ENCODE results near the gene TRMO. TPM values are rescaled to one million over a fixed set of nuclear protein-coding genes. Genes with fewer than 3 reads are reported as not detected.

TRMO gene
- total RNA-seq, 1 donor from 2014 or later: 18.3 TPM

DNA sequence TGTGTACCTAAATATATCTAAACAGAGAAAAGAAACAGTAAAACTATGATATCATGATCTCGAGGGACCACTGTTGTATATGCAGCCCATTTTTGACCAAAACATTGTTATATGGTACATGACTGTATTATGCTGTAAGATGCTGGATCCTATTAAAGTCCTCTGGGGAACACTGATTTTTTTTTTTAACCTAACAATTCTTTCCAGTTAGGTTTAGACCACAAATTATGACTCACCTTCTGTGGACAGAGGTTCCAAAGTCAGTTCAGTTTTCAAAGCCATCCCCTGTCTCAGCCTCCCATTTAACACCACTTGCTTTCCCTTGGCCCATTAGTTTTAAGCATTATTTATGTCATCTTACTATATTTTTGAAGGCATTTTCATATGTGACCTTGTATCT lies 27.1 kb downstream of the TRMO start:
- no peaks in the 10 kb centered on the region for H3K9me3 ChIP-seq (ENCODE audit: control insufficient read depth in 3 of 3, low read length in 3 of 3)
- no peak overlapping the region for H3K4me3 ChIP-seq (ENCODE audit: low read length in 3 of 3)
- no peaks in the 10 kb centered on the region for H3K4me1 ChIP-seq (ENCODE audit: control insufficient read depth in 3 of 3, insufficient read depth in 3 of 3, low read length in 3 of 3)
- peaks cover 0 to 3% (median 3%) of the 10 kb centered on the region in 3 donors for H3K27me3 ChIP-seq (ENCODE audit: control insufficient read depth in 3 of 3, insufficient read depth in 3 of 3, low read length in 3 of 3)
- H3K9ac ChIP-seq (ENCODE audit: low read depth in 1 of 3, low read length in 3 of 3): no peak overlapping the region
- no peak overlapping the region for H3K27ac ChIP-seq (ENCODE audit: low read depth, low read length)
- H3K36me3 ChIP-seq (ENCODE audit: control insufficient read depth in 3 of 3, insufficient read depth in 3 of 3, low read length in 3 of 3): peaks cover 5 to 10% (median 8%) of the 10 kb centered on the region in 3 donors

- Histone ChIP-seq H3K27me3 (ENCODE audit: control insufficient read depth in 3 of 3, insufficient read depth in 3 of 3, low read length in 3 of 3) (peaks cover 0 to 6% (median 4%) of the 10 kb centered on the region in 3 donors), H3K36me3 (ENCODE audit: control insufficient read depth in 3 of 3, insufficient read depth in 3 of 3, low read length in 3 of 3) (peaks cover 3 to 5% (median 3%) of the 10 kb centered on the region in 3 donors), H3K4me1 (ENCODE audit: control insufficient read depth in 3 of 3, insufficient read depth in 3 of 3, low read length in 3 of 3) (no peaks in the 10 kb centered on the region), H3K9me3 (ENCODE audit: control insufficient read depth in 3 of 3, low read length in 3 of 3) (no peaks in the 10 kb centered on the region), H3K9ac (ENCODE audit: low read depth in 1 of 3, low read length in 3 of 3) (no peak overlapping the region), H3K27ac (ENCODE audit: low read depth, low read length) (no peak overlapping the region), H3K4me3 (ENCODE audit: low read length in 3 of 3) (no peak overlapping the region)
Observed at GRCh38 chr9:97892421-97892820, 29.9 kb downstream of the TRMO start.

- no peak overlapping the region for H3K9ac ChIP-seq (ENCODE audit: low read depth in 1 of 3, low read length in 3 of 3)
- H3K4me1 ChIP-seq (ENCODE audit: control insufficient read depth in 3 of 3, insufficient read depth in 3 of 3, low read length in 3 of 3): no peaks in the 10 kb centered on the region
- H3K27ac ChIP-seq (ENCODE audit: low read depth, low read length): no peak overlapping the region
- H3K27me3 ChIP-seq (ENCODE audit: control insufficient read depth in 3 of 3, insufficient read depth in 3 of 3, low read length in 3 of 3): peaks cover 0 to 9% (median 4%) of the 10 kb centered on the region in 3 donors
- H3K36me3 ChIP-seq (ENCODE audit: control insufficient read depth in 3 of 3, insufficient read depth in 3 of 3, low read length in 3 of 3): peaks cover 3 to 5% (median 3%) of the 10 kb centered on the region in 3 donors
- H3K4me3 ChIP-seq (ENCODE audit: low read length in 3 of 3): no peak overlapping the region
- no peaks in the 10 kb centered on the region for H3K9me3 ChIP-seq (ENCODE audit: control insufficient read depth in 3 of 3, low read length in 3 of 3)
Observed at GRCh38 chr9:97891736-97892135, 30.6 kb downstream of the TRMO start.

- Histone ChIP-seq H3K36me3 (ENCODE audit: control insufficient read depth in 3 of 3, insufficient read depth in 3 of 3, low read length in 3 of 3) (no peaks in the 10 kb centered on the region), H3K9me3 (ENCODE audit: control insufficient read depth in 3 of 3, low read length in 3 of 3) (no peaks in the 10 kb centered on the region), H3K4me3 (ENCODE audit: low read length in 3 of 3) (no peak overlapping the region)
Observed at GRCh38 chr9:97889941-97890887, 32.1 kb downstream of the TRMO start.

DNA sequence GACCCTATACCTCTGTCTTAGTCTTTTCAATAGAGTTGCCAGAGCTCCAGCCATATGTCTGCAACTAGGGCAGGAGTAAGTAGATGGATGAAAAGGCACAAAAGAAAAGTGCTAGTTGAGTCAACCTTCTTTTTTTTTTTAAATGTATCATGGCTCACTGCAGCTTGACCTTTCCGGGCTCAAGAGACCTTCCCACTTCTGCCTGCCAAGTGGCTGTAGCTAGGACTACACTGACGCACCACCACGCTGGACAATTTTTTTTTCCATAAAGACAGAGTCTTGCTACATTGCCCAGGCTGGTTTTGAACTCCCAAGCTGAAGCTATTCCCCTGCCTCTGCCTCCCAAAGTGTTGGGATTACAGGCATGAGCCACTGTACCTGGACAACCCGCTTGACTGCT lies 42.0 kb downstream of the TRMO start:
- no peaks in the 10 kb centered on the region for H3K27me3 ChIP-seq (ENCODE audit: control insufficient read depth in 3 of 3, insufficient read depth in 3 of 3, low read length in 3 of 3)
- peaks cover 0 to 10% (median 7%) of the 10 kb centered on the region in 3 donors for H3K4me1 ChIP-seq (ENCODE audit: control insufficient read depth in 3 of 3, insufficient read depth in 3 of 3, low read length in 3 of 3)
- H3K27ac ChIP-seq (ENCODE audit: low read depth, low read length): no peak overlapping the region
- no peak overlapping the region for H3K9ac ChIP-seq (ENCODE audit: low read depth in 1 of 3, low read length in 3 of 3)
- no peak overlapping the region for H3K4me3 ChIP-seq (ENCODE audit: low read length in 3 of 3)
- no peaks in the 10 kb centered on the region for H3K9me3 ChIP-seq (ENCODE audit: control insufficient read depth in 3 of 3, low read length in 3 of 3)
- no peaks in the 10 kb centered on the region for H3K36me3 ChIP-seq (ENCODE audit: control insufficient read depth in 3 of 3, insufficient read depth in 3 of 3, low read length in 3 of 3)

More at GRCh38 chr9:97889941-97890887, 32.1 kb downstream of the TRMO start:
- Histone ChIP-seq H3K9ac (ENCODE audit: low read depth in 1 of 3, low read length in 3 of 3) (no peak overlapping the region), H3K4me1 (ENCODE audit: control insufficient read depth in 3 of 3, insufficient read depth in 3 of 3, low read length in 3 of 3) (no peaks in the 10 kb centered on the region), H3K27me3 (ENCODE audit: control insufficient read depth in 3 of 3, insufficient read depth in 3 of 3, low read length in 3 of 3) (peaks cover 0 to 9% (median 4%) of the 10 kb centered on the region in 3 donors), H3K27ac (ENCODE audit: low read depth, low read length) (no peak overlapping the region)

DNA sequence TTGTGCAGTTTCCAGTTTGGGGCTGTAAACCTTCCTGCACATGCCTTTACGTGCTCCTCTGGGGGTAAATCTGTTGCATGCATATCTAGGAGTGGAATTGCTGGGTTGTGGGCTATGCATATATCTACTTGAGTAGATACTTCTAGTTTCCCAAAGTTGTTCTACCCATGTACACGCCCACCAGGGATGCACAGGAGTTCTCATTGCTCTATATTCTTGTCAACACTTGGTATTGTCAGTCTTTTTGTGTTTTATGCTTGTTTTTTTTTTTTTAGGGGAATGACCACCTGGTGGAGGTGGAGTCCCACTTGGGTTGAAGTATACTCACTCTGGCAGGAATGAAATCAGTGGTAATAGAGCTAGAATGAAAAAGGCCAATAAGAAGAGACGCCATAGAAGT lies 46.2 kb downstream of the TRMO start:
- Histone ChIP-seq H3K9me3 (ENCODE audit: control insufficient read depth in 3 of 3, low read length in 3 of 3) (no peaks in the 10 kb centered on the region), H3K27me3 (ENCODE audit: control insufficient read depth in 3 of 3, insufficient read depth in 3 of 3, low read length in 3 of 3) (no peaks in the 10 kb centered on the region), H3K27ac (ENCODE audit: low read depth, low read length) (no peak overlapping the region), H3K9ac (ENCODE audit: low read depth in 1 of 3, low read length in 3 of 3) (no peak overlapping the region), H3K4me1 (ENCODE audit: control insufficient read depth in 3 of 3, insufficient read depth in 3 of 3, low read length in 3 of 3) (peaks cover 0 to 10% (median 7%) of the 10 kb centered on the region in 3 donors), H3K36me3 (ENCODE audit: control insufficient read depth in 3 of 3, insufficient read depth in 3 of 3, low read length in 3 of 3) (no peaks in the 10 kb centered on the region), H3K4me3 (ENCODE audit: low read length in 3 of 3) (no peak overlapping the region)

- H3K27ac ChIP-seq (ENCODE audit: low read depth, low read length): no peak overlapping the region
- H3K9me3 ChIP-seq (ENCODE audit: control insufficient read depth in 3 of 3, low read length in 3 of 3): no peaks in the 10 kb centered on the region
- no peak overlapping the region for H3K9ac ChIP-seq (ENCODE audit: low read depth in 1 of 3, low read length in 3 of 3)
- peaks cover 0 to 2% (median 0%) of the 10 kb centered on the region in 3 donors for H3K27me3 ChIP-seq (ENCODE audit: control insufficient read depth in 3 of 3, insufficient read depth in 3 of 3, low read length in 3 of 3)
- H3K4me3 ChIP-seq (ENCODE audit: low read length in 3 of 3): no peak overlapping the region
- H3K36me3 ChIP-seq (ENCODE audit: control insufficient read depth in 3 of 3, insufficient read depth in 3 of 3, low read length in 3 of 3): no peaks in the 10 kb centered on the region
- peaks cover 0 to 10% (median 7%) of the 10 kb centered on the region in 3 donors for H3K4me1 ChIP-seq (ENCODE audit: control insufficient read depth in 3 of 3, insufficient read depth in 3 of 3, low read length in 3 of 3)
Observed at GRCh38 chr9:97875111-97875510, 47.2 kb downstream of the TRMO start.

DNA sequence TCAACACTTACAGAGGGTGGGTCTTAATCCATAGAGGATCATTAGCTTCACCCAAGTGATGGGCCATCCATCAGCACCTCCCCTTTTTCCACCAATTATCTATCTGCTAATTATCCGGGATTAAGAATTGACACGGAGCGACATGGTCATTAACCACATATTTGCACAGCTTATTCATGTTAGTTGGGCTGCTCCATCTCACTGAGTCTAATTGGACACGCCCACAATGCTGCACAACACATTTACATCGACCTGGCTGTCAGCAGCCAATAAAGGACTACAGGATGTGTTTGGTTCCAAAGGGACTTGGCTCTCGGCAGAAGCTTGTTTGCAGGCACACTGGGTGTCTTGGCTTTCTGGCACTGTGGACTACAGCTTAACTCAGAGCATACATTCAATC lies 47.7 kb downstream of the TRMO start:
- Histone ChIP-seq H3K4me1 (ENCODE audit: control insufficient read depth in 3 of 3, insufficient read depth in 3 of 3, low read length in 3 of 3) (peaks cover 0 to 10% (median 7%) of the 10 kb centered on the region in 3 donors), H3K9me3 (ENCODE audit: control insufficient read depth in 3 of 3, low read length in 3 of 3) (no peaks in the 10 kb centered on the region), H3K36me3 (ENCODE audit: control insufficient read depth in 3 of 3, insufficient read depth in 3 of 3, low read length in 3 of 3) (no peaks in the 10 kb centered on the region), H3K27ac (ENCODE audit: low read depth, low read length) (no peak overlapping the region), H3K27me3 (ENCODE audit: control insufficient read depth in 3 of 3, insufficient read depth in 3 of 3, low read length in 3 of 3) (peaks cover 0 to 2% (median 0%) of the 10 kb centered on the region in 3 donors), H3K4me3 (ENCODE audit: low read length in 3 of 3) (no peak overlapping the region), H3K9ac (ENCODE audit: low read depth in 1 of 3, low read length in 3 of 3) (no peak overlapping the region)

- no peaks in the 10 kb centered on the region for H3K36me3 ChIP-seq (ENCODE audit: control insufficient read depth in 3 of 3, insufficient read depth in 3 of 3, low read length in 3 of 3)
- no peak overlapping the region for H3K9ac ChIP-seq (ENCODE audit: low read depth in 1 of 3, low read length in 3 of 3)
- no peak overlapping the region for H3K4me3 ChIP-seq (ENCODE audit: low read length in 3 of 3)
- no peaks in the 10 kb centered on the region for H3K9me3 ChIP-seq (ENCODE audit: control insufficient read depth in 3 of 3, low read length in 3 of 3)
- no peak overlapping the region for H3K27ac ChIP-seq (ENCODE audit: low read depth, low read length)
- peaks cover 3 to 6% (median 4%) of the 10 kb centered on the region in 3 donors for H3K27me3 ChIP-seq (ENCODE audit: control insufficient read depth in 3 of 3, insufficient read depth in 3 of 3, low read length in 3 of 3)
- H3K4me1 ChIP-seq (ENCODE audit: control insufficient read depth in 3 of 3, insufficient read depth in 3 of 3, low read length in 3 of 3): peaks cover 0 to 10% (median 7%) of the 10 kb centered on the region in 3 donors
Observed at GRCh38 chr9:97873882-97874281, 48.4 kb downstream of the TRMO start.

GRCh38 chr9:97873425-97873824 lies 48.9 kb downstream of the TRMO start:
- Histone ChIP-seq H3K36me3 (ENCODE audit: control insufficient read depth in 3 of 3, insufficient read depth in 3 of 3, low read length in 3 of 3) (no peaks in the 10 kb centered on the region), H3K27me3 (ENCODE audit: control insufficient read depth in 3 of 3, insufficient read depth in 3 of 3, low read length in 3 of 3) (peaks cover 4 to 6% (median 4%) of the 10 kb centered on the region in 3 donors), H3K9me3 (ENCODE audit: control insufficient read depth in 3 of 3, low read length in 3 of 3) (no peaks in the 10 kb centered on the region), H3K4me3 (ENCODE audit: low read length in 3 of 3) (no peak overlapping the region), H3K27ac (ENCODE audit: low read depth, low read length) (no peak overlapping the region), H3K4me1 (ENCODE audit: control insufficient read depth in 3 of 3, insufficient read depth in 3 of 3, low read length in 3 of 3) (peaks cover 0 to 10% (median 7%) of the 10 kb centered on the region in 3 donors), H3K9ac (ENCODE audit: low read depth in 1 of 3, low read length in 3 of 3) (no peak overlapping the region)

All from skeletal muscle tissue (tissue), 4 donors.